Peyer's patch (tissue), 4 donors: ENCODE measurements around the gene WASHC2A. TPM values are rescaled to one million over a fixed set of nuclear protein-coding genes. Genes with fewer than 3 reads are reported as not detected.
"Not testable (repeated sequence)": the region's sequence is repeated elsewhere in the genome, so short reads cannot be mapped to it uniquely, and the experiment has no call there.

Experiments used
- DNase-seq, 3 donors: peaks; one replicate each; pipeline ENCODE4 v3.0.0-alpha.2; 2017 to 2019
- H3K27ac ChIP-seq, 4 donors: fragments of 200-600 bp; sonication (generic); one replicate each; pipeline ENCODE4 v1.5.1; 2016 to 2019
- H3K27me3 ChIP-seq, 2 donors: fragments of 200-600 bp; sonication (generic); one replicate each; pipeline ENCODE4 v1.5.1; 2019
- H3K36me3 ChIP-seq, 3 donors: fragments of 200-600 bp; sonication (generic); one replicate each; pipeline ENCODE4 v1.5.1; 2016 to 2019
- H3K4me1 ChIP-seq, 4 donors: fragments of 200-600 bp; sonication (generic); one replicate each; pipeline ENCODE4 v1.5.1; 2016 to 2019
- H3K4me3 ChIP-seq, 4 donors: fragments of 200-600 bp; sonication (generic); 1 replicate in 3 of 4; 2 replicates in 1 of 4; pipeline ENCODE4 v1.5.1; 2016 to 2019; ENCODE audit warnings: mild to moderate bottlenecking in 1 of 4
- H3K9me3 ChIP-seq, 4 donors: fragments of 200-600 bp; sonication (generic); one replicate each; pipeline ENCODE4 v1.5.1; 2016 to 2019; ENCODE audit warnings: mild to moderate bottlenecking in 1 of 4
- POLR2A ChIP-seq, 2 donors: fragments of 450-650 bp; IDR thresholded peaks; one replicate each; pipeline ENCODE4 v1.5.1; 2017; ENCODE audit warnings: antibody characterized with exemption in 2 of 2, mild to moderate bottlenecking in 2 of 2, moderate library complexity in 2 of 2
- total RNA-seq, 4 donors: library from RNA; depleted of rRNA; stranded (reverse); fragments of >200 nt; gene quantifications; one replicate each; pipeline ENCODE4 v1.1.0, GENCODE V29; 2016
- TF ChIP-seq, protein P1 (sequence below), 6 experiments: fragments of 450-650 bp in 4 of 6; fragments of 200-600 bp in 2 of 6; sonication (generic) in 1 of 6; IDR thresholded peaks; one replicate each; pipeline ENCODE4 v1.5.1; 2017 to 2019; ENCODE audit warnings: antibody characterized with exemption in 6 of 6, mild to moderate bottlenecking in 3 of 6, moderate library complexity in 1 of 6

Gene WASHC2A
- total RNA-seq, 4 donors from 2014 or later: 39.4 to 88.9 (median 57.6) TPM

DNA sequence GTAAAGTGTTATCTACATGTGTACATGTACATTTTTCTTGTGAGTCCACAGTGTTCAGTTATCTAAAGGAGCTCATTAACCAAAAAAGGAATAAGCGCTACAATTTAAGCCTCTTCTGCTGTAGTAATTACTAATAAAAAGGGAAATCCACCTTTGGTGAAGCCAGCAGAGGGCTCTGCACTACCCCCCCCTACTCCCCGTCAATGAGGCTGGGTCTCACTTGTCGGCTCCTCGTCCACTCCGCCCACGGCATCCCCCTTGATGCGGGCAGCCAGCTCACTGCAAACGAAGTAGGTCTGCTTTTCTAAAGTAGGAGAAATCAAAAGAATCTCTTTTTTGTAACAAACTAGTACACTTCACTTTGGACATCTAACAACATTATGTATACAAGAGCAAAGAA is 4.7 kb upstream of the WASHC2A start:
- no peak for TF ChIP-seq POLR2A (IDR thresholded peaks at IDR 0.05)
- TF ChIP-seq, protein P1, sequence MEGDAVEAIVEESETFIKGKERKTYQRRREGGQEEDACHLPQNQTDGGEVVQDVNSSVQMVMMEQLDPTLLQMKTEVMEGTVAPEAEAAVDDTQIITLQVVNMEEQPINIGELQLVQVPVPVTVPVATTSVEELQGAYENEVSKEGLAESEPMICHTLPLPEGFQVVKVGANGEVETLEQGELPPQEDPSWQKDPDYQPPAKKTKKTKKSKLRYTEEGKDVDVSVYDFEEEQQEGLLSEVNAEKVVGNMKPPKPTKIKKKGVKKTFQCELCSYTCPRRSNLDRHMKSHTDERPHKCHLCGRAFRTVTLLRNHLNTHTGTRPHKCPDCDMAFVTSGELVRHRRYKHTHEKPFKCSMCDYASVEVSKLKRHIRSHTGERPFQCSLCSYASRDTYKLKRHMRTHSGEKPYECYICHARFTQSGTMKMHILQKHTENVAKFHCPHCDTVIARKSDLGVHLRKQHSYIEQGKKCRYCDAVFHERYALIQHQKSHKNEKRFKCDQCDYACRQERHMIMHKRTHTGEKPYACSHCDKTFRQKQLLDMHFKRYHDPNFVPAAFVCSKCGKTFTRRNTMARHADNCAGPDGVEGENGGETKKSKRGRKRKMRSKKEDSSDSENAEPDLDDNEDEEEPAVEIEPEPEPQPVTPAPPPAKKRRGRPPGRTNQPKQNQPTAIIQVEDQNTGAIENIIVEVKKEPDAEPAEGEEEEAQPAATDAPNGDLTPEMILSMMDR (IDR thresholded peaks at IDR 0.05): no peak
- Histone ChIP-seq H3K27me3 (no peaks in the 10 kb centered on the region), H3K36me3 (no peaks in the 10 kb centered on the region), H3K9me3 (no peaks in the 10 kb centered on the region), H3K27ac (no peak overlapping the region), H3K4me3 (no peak overlapping the region), H3K4me1 (no peaks in the 10 kb centered on the region)
- DNase-seq: no peak

DNA sequence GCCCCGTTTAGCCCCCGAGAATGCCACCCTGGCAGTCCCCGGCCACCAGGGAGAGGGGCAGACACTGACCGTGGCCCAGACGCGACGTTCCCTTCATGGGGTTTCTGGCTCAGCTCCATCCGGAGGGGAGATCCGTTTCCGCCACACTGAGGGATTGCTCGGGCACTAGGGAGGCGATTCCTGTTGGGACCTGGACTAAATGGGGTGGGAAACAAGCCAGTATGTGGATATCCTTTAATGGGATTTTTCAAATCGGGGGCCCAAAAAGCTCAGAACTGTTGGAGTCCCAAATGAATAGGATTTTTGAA is 552 bp downstream of the WASHC2A start:
- peak overlapping the region in 3 of 4 donors; percentile 82 to 87 (median 84) for H3K27ac ChIP-seq

GRCh38 chr10:50075139-50075538 is 7.4 kb downstream of the WASHC2A start:
- not testable (repeated sequence) for H3K27me3 ChIP-seq, H3K9me3 ChIP-seq, H3K27ac ChIP-seq, H3K4me1 ChIP-seq, H3K4me3 ChIP-seq, DNase-seq
- peaks cover 0 to 18% (median 0%) of the 10 kb centered on the region in 3 donors for H3K36me3 ChIP-seq

More for the DNA sequence above, 552 bp downstream of the WASHC2A start:
- not testable (repeated sequence) for H3K9me3 ChIP-seq, DNase-seq, H3K36me3 ChIP-seq, H3K27me3 ChIP-seq, H3K4me1 ChIP-seq
- H3K4me3 ChIP-seq: peak overlapping the region; percentile 54 to 96 (median 80)

GRCh38 chr10:50075544-50075943 is 7.8 kb downstream of the WASHC2A start:
- H3K4me1 ChIP-seq, H3K4me3 ChIP-seq, DNase-seq, H3K9me3 ChIP-seq, H3K27me3 ChIP-seq, H3K27ac ChIP-seq: not testable (repeated sequence)
- peaks cover 0 to 18% (median 0%) of the 10 kb centered on the region in 3 donors for H3K36me3 ChIP-seq

DNA sequence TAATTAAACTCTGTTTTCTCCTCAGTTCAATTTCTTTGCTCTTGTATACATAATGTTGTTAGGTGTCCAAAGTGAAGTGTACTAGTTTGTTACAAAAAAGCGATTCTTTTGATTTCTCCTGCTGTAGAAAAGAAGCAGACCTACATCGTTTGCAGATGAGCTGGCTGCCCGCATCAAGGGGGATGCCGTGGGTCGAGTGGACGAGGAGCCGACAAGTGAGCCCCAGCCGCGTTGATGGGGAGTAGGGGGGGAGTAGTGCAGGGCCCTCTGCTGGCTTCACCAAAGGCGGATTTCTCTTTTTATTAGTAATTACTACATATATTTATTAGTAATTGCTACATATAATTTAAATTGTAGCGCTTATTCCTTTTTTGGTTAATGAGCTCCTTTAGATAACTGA is 23.6 kb downstream of the WASHC2A start:
- H3K27ac ChIP-seq, DNase-seq, H3K4me1 ChIP-seq, H3K9me3 ChIP-seq, H3K27me3 ChIP-seq, H3K4me3 ChIP-seq: not testable (repeated sequence)
- peaks cover 0 to 13% (median 0%) of the 10 kb centered on the region in 3 donors for H3K36me3 ChIP-seq

DNA sequence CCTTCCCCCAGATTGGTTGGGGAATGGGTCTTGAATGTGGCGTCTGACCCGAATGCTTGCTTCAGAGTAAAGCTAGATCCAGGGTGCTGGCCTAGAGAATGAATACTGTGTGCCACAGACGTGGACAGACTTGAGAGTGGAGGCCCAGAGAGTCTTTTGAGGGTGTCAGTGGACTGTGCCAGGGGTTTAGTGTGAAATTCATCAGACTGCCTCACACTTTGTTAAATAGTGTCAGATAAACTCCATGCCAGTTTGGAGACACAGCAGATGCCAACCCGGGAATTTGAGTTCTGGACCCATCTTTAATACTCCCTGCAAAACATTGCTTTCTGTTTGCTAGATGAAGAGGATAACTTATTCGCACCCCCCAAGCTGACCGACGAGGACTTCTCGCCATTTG is 25.2 kb downstream of the WASHC2A start:
- H3K27me3 ChIP-seq, H3K9me3 ChIP-seq, H3K4me1 ChIP-seq, H3K36me3 ChIP-seq, H3K4me3 ChIP-seq, H3K27ac ChIP-seq, DNase-seq: not testable (repeated sequence)

DNA sequence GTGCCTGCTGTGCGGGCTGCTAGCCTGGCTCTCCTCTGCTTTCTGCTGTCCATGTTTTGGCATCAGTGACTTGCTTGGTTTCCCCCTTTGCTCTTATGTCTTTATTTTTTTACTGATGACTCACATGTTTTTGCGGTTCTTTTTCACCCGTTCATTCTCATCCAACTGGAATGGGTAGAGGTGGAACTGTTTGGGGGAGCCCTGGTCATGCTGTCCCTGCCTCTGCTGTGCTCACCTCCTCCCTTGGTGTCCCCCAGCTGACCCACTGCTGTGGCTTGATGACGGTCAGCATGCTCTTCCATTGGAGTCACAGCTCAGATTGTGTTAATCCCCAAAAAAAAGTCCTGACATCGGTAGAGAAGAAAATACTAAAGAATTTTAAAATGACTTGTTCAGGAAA is 26.9 kb downstream of the WASHC2A start:
- not testable (repeated sequence) for H3K9me3 ChIP-seq, H3K27ac ChIP-seq, H3K4me3 ChIP-seq, H3K4me1 ChIP-seq, H3K27me3 ChIP-seq, DNase-seq, H3K36me3 ChIP-seq

- H3K36me3 ChIP-seq: peaks cover 0 to 12% (median 0%) of the 10 kb centered on the region in 3 donors
- H3K27me3 ChIP-seq, H3K27ac ChIP-seq, H3K9me3 ChIP-seq, H3K4me3 ChIP-seq, DNase-seq, H3K4me1 ChIP-seq: not testable (repeated sequence)
Measured at GRCh38 chr10:50095402-50095801, 27.6 kb downstream of the WASHC2A start.

GRCh38 chr10:50096722-50097121 is 29.0 kb downstream of the WASHC2A start:
- peaks cover 0 to 19% (median 0%) of the 10 kb centered on the region in 3 donors for H3K36me3 ChIP-seq
- DNase-seq, H3K9me3 ChIP-seq, H3K27me3 ChIP-seq, H3K27ac ChIP-seq, H3K4me1 ChIP-seq, H3K4me3 ChIP-seq: not testable (repeated sequence)

GRCh38 chr10:50098645-50099044 is 30.9 kb downstream of the WASHC2A start:
- not testable (repeated sequence) for H3K4me3 ChIP-seq, H3K9me3 ChIP-seq, DNase-seq, H3K4me1 ChIP-seq, H3K27ac ChIP-seq, H3K27me3 ChIP-seq
- H3K36me3 ChIP-seq: peaks cover 0 to 26% (median 0%) of the 10 kb centered on the region in 3 donors

- peaks cover 0 to 26% (median 0%) of the 10 kb centered on the region in 3 donors for H3K36me3 ChIP-seq
- not testable (repeated sequence) for H3K4me3 ChIP-seq, H3K27me3 ChIP-seq, H3K27ac ChIP-seq, H3K9me3 ChIP-seq, H3K4me1 ChIP-seq, DNase-seq
Measured at GRCh38 chr10:50101139-50101582, 33.4 kb downstream of the WASHC2A start.

GRCh38 chr10:50101747-50102146 is 34.0 kb downstream of the WASHC2A start:
- not testable (repeated sequence) for H3K4me1 ChIP-seq

DNA sequence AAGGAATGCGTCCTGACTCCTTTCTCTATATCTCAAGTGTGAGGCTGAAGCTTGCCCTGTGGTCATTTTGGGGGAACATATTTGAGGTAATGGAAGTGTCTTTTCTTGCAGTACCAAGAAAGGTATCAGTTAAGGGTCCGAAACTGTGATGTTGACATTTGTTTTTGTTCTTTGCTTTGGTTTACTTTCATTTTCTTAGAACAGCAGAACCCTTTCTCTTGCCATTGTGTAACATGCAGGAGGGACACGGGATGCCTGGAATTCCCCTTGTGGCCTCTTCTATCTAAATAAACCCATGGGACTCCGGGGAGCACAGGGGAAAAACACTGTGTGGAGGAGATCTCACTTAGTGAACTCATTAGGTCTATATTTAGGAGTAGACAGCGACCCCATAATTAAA is 34.5 kb downstream of the WASHC2A start:
- not testable (repeated sequence) for H3K4me3 ChIP-seq, H3K9me3 ChIP-seq, H3K4me1 ChIP-seq, DNase-seq, H3K27me3 ChIP-seq, H3K27ac ChIP-seq
- H3K36me3 ChIP-seq: peaks cover 0 to 26% (median 0%) of the 10 kb centered on the region in 3 donors

More at GRCh38 chr10:50101747-50102146, 34.0 kb downstream of the WASHC2A start:
- not testable (repeated sequence) for H3K9me3 ChIP-seq, H3K4me3 ChIP-seq, H3K27ac ChIP-seq, DNase-seq, H3K27me3 ChIP-seq
- H3K36me3 ChIP-seq: peaks cover 0 to 26% (median 0%) of the 10 kb centered on the region in 3 donors

- not testable (repeated sequence) for DNase-seq, H3K36me3 ChIP-seq, H3K9me3 ChIP-seq, H3K4me1 ChIP-seq, H3K27ac ChIP-seq, H3K27me3 ChIP-seq, H3K4me3 ChIP-seq
Measured at GRCh38 chr10:50108999-50109698, 41.4 kb downstream of the WASHC2A start.
